HUES48 (cell line): Measurements from ENCODE around the gene ATG4C.
"Not testable (repeated sequence)": the region's sequence is repeated elsewhere in the genome, so short reads cannot be mapped to it uniquely, and the experiment has no call there.

ENCODE experiments used
- H3K27ac ChIP-seq: one replicate; pipeline ENCODE4 v1.7.0; 2013; ENCODE audit warnings: low read depth, low read length, inconsistent platforms
- H3K27me3 ChIP-seq: 2 replicates; pipeline ENCODE4 v1.6.1; 2013; ENCODE audit warnings: mild to moderate bottlenecking, low read length; ENCODE audit not compliant: control insufficient read depth, insufficient read depth
- H3K36me3 ChIP-seq: 2 replicates; pipeline ENCODE4 v1.6.1; 2013; ENCODE audit warnings: low read length; ENCODE audit not compliant: control insufficient read depth, insufficient read depth
- H3K4me1 ChIP-seq: 2 replicates; pipeline ENCODE4 v1.6.1; 2013; ENCODE audit warnings: mild to moderate bottlenecking, low read length; ENCODE audit not compliant: control insufficient read depth, insufficient read depth
- H3K4me3 ChIP-seq: 2 replicates; pipeline ENCODE4 v1.5.1; 2013; ENCODE audit warnings: mild to moderate bottlenecking, low read depth, low read length
- H3K9ac ChIP-seq: 2 replicates; pipeline ENCODE4 v1.6.1; 2013; ENCODE audit warnings: mild to moderate bottlenecking, low read depth, low read length, moderate library complexity
- H3K9me3 ChIP-seq: 2 replicates; pipeline ENCODE4 v1.6.1; 2013; ENCODE audit warnings: low read length; ENCODE audit not compliant: control insufficient read depth, insufficient read depth

Gene ATG4C

DNA sequence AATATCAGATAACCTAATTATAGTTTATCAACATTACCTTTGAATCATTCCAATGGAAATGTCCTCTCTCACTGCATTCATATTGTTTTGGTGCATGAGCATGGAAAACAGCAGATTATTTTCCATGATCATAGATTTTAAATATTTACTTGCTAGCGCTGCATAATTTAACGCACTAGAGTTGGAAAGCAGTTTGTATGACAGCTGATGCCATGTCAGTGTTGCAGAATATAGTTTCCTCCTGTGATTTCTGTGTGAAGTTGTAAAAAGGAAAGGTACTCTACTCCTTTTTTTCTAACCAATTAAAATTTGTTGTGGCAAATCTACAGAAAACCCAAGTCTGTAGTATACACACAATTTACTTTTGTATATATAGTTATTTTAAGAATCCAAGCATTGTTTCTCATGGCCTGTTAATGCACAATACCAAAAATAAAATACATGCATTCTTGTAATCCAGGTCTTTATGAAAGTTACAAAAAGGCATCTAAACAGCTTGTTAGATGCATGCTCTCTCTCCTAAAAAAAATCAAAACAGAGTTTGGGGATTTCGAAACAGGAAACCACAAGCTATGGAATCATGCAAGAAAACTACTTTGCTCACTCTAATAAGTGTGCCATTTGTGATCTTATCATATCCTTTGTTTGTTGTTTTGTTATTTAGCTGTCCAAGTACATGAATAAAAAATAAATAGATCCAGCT is 1.9 kb upstream of the ATG4C start:
- H3K9me3 ChIP-seq: no peaks in the 10 kb centered on the region
- H3K27ac ChIP-seq: no peak overlapping the region
- no peaks in the 10 kb centered on the region for H3K27me3 ChIP-seq
- H3K4me1 ChIP-seq: no peaks in the 10 kb centered on the region
- no peak overlapping the region for H3K9ac ChIP-seq
- no peaks in the 10 kb centered on the region for H3K36me3 ChIP-seq
- H3K4me3 ChIP-seq: no peak overlapping the region

DNA sequence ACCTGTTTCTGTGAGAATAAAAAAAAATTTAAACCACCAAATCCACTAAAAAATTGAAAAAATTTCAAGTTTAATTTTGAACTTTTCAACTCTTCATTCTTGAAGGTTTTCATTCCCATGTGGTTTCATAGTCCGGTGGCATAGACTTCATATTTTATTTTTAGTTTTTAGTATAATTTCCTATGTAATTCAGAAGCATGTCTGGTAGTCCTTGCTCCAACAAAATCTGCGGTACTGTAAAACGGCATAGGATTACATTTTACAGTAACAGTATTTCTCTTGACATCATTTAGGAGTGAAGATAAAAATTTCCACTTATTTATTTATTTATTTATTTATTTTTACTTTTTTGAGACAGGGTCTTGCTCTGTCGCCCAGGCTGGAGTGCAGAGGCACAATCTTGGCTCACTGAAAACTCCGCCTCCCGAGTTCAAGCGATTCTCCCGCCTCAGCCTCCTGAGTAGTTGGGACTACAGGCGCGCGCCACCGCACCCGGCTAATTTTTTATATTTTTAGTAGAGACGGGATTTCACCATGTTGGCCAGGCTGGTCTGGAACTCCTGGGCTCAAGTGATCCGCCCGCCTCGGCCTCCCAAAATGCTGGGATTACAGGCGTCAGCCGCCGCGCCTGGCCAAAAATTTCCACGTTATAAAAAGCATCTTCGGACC is 1.3 kb upstream of the ATG4C start:
- H3K9ac ChIP-seq, H3K27ac ChIP-seq, H3K4me1 ChIP-seq: not testable (repeated sequence)

DNA sequence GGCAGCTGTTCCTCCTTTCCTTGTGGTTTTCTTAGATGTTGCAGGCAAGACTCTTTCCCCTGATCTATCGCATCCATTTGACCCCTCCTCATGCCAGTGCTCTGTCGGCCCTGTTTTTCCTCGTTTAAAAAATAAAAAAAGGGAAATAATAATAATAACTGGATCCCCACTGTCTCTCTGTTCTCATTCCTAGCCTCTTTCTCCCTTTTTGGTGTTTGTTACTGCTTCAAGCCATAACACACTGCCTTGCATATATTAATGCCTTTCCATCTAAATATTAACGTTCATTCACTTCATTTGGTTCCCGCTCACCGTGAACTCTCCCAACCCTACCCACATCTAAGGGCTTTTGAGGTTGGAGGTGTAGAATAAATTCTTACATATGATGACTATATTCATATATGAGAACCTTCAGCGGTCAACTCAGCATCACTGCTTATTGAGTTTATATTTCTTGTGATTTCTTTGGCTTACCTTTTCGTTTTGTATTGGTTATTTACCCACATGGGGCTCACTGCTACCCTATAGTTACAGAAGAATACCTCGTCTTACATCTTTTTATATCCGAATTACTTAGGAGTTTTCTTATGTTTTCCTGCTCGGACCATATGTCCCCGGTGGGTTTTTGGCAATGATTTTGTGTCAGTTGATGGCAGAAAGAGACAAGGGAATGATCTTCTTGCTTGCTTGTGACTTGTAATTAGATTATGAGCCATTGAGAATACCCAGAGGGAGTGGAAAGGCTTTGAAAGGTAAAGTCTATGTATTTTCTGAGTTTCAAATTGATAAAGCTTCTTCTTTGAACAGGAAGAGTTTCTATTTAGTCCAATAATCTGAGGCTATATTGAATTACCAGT is 805 bp downstream of the ATG4C start:
- H3K9ac ChIP-seq: peak overlapping the region; percentile 76
- no peaks in the 10 kb centered on the region for H3K9me3 ChIP-seq
- no peaks in the 10 kb centered on the region for H3K4me1 ChIP-seq
- H3K27me3 ChIP-seq: no peaks in the 10 kb centered on the region
- peak overlapping the region; percentile 88 for H3K4me3 ChIP-seq
- no peaks in the 10 kb centered on the region for H3K36me3 ChIP-seq
- peak overlapping the region; percentile 84 for H3K27ac ChIP-seq

More for the DNA sequence above, 1.3 kb upstream of the ATG4C start:
- H3K9me3 ChIP-seq, H3K4me3 ChIP-seq, H3K36me3 ChIP-seq, H3K27me3 ChIP-seq: not testable (repeated sequence)

DNA sequence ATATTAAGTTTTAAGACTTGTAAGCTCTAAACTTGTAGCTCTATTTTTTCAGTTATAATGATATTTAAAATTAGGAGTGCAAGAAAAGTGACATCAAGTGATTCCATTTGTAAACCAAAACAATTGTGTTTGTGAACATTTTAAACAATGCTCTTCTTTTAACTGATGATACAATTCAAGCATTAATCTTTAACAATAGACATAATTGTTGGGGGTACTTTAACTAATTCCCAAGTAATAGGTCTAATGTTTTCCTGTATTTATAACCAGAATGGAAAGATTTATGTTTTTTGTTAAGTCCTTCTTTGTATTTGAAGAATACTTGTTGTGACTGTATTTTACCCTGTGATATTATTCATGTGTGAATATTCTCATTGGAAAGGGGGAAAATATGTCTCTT is 6.8 kb downstream of the ATG4C start:
- Histone ChIP-seq H3K27me3 (no peaks in the 10 kb centered on the region), H3K9ac (no peak overlapping the region), H3K36me3 (no peaks in the 10 kb centered on the region), H3K9me3 (no peaks in the 10 kb centered on the region), H3K27ac (no peak overlapping the region), H3K4me3 (no peak overlapping the region), H3K4me1 (no peaks in the 10 kb centered on the region)

DNA sequence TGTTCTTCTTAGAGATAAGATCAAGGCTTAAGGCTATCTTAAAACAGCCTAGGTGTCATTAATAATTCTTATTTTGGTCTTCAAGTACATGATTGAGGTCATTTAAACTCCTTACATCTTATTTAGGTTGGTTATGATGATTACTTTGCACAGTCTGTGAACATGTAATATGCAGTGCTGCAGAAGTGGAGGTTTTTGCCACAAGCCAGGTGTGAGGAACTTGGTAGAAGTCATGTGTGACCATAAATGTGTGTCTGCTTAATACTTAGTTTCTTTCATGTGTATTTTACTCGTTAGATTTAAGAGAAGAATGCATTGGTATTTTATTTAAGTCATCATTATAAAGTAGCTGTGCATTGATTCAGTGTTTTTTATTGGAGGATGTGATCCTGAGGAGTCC is 10.1 kb downstream of the ATG4C start:
- Histone ChIP-seq H3K9me3 (no peaks in the 10 kb centered on the region), H3K4me3 (no peak overlapping the region), H3K36me3 (no peaks in the 10 kb centered on the region), H3K27me3 (no peaks in the 10 kb centered on the region), H3K4me1 (no peaks in the 10 kb centered on the region), H3K9ac (no peak overlapping the region), H3K27ac (no peak overlapping the region)

DNA sequence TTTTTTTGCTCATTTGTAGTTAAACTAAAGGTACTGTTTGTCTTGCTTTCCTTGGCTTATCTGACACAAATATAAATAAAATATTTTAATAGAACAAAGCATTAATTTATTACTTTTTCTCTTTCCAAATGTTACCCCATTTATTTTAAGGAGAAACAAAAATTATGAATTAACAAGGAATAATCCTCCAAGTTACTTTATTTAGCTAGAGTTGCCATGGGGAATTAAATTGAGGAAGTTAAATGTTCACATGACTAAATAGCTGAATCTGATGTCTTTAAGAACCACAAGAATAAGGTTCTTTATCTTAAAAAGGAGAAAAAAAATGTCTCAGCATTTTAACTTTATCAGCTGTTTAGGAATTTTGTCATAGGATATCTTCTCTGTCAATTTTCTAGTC is 12.3 kb downstream of the ATG4C start:
- Histone ChIP-seq H3K4me3 (no peak overlapping the region), H3K27me3 (no peaks in the 10 kb centered on the region), H3K9me3 (no peaks in the 10 kb centered on the region), H3K4me1 (no peaks in the 10 kb centered on the region), H3K27ac (no peak overlapping the region), H3K9ac (no peak overlapping the region), H3K36me3 (no peaks in the 10 kb centered on the region)

DNA sequence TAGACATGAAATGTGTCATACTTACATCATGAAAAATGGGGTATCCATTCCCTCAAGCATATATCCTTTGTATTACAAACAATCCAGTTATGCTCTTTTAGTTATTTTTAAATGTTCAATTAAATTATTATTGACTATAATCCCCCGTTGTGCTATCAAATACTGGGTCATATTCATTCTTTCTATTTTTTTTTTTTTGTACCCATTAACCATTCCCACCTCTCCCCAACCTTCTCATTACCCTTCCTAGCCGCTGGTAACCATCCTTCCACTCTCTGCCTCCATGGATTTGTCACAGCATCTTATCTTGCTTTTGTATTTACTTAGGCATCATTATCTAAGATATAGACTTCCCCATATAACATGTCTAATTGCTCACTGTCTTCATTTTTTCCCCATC is 15.8 kb downstream of the ATG4C start:
- no peaks in the 10 kb centered on the region for H3K27me3 ChIP-seq
- no peak overlapping the region for H3K4me3 ChIP-seq
- no peaks in the 10 kb centered on the region for H3K9me3 ChIP-seq
- H3K36me3 ChIP-seq: no peaks in the 10 kb centered on the region
- no peak overlapping the region for H3K9ac ChIP-seq
- no peaks in the 10 kb centered on the region for H3K4me1 ChIP-seq
- no peak overlapping the region for H3K27ac ChIP-seq

DNA sequence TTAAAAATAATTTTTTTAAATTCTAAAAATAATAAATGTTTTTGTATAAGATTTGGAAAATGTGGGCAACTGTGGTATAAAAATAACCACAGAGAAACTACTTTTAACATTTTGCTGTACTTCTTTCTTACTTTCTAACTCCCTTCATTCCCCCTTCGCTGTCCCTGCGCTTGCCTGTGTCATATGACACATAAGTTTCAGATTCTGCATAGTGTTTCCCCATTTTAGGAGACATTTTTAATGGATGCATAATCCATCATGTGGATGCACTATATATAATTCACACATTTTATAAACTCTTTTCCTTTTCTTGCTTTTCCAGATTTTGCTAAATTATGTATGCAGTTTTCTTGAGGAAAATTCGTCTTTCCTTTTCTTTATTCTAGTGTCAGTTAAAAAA is 16.3 kb downstream of the ATG4C start:
- H3K27ac ChIP-seq: no peak overlapping the region
- no peaks in the 10 kb centered on the region for H3K27me3 ChIP-seq
- no peaks in the 10 kb centered on the region for H3K4me1 ChIP-seq
- H3K4me3 ChIP-seq: no peak overlapping the region
- no peaks in the 10 kb centered on the region for H3K36me3 ChIP-seq
- no peaks in the 10 kb centered on the region for H3K9me3 ChIP-seq
- H3K9ac ChIP-seq: no peak overlapping the region

DNA sequence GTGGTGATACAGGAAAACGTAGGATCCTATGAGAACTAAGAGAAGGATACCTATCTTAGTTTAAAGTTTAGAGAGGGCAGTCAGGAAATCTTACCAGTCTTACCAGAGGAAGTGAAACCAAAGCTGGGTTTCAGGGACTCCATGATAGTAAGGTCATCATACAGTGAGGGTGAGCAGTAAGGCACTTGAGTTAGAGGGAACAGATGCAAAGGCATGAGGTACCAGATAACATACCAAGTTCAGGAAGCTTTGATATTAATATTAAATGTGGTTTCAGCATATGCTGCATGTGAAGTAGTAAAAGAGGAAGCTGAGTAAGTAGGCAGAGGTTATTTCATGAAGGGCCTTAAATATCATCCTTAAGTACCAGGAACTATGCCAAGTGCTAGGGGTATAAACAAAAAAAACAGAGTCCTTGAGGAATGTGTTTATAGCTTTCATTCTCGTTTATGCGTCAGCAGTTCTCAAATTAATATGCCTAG is 16.9 kb downstream of the ATG4C start:
- H3K27ac ChIP-seq: no peak overlapping the region
- no peak overlapping the region for H3K4me3 ChIP-seq
- no peaks in the 10 kb centered on the region for H3K36me3 ChIP-seq
- no peak overlapping the region for H3K9ac ChIP-seq
- H3K9me3 ChIP-seq: no peaks in the 10 kb centered on the region
- H3K4me1 ChIP-seq: no peaks in the 10 kb centered on the region
- no peaks in the 10 kb centered on the region for H3K27me3 ChIP-seq

DNA sequence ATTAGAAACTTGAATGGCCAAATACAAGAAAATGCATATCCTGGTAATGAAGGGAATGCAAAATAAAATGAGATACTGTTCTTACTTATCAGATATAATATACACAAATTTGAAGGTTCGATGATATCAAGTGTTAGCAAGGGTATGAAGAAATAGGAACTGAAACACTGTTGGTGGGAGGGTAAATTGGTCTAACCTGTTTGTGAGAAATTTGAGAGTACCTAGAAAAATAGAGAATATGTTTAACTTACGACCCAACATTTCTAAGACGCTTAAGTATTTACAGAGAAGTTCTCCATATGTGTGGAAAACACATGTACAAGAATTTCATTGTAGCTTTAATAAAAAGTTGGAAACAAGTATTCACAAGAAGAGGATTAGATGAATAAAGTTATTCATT is 25.9 kb downstream of the ATG4C start:
- no peak overlapping the region for H3K9ac ChIP-seq
- H3K9me3 ChIP-seq: no peaks in the 10 kb centered on the region
- peaks cover 10% of the 10 kb centered on the region for H3K4me1 ChIP-seq
- H3K27ac ChIP-seq: no peak overlapping the region
- H3K4me3 ChIP-seq: no peak overlapping the region
- 0 out of 2 replicates have a peak, but pooled peaks cover 13% of the 10 kb centered on the region for H3K36me3 ChIP-seq
- no peaks in the 10 kb centered on the region for H3K27me3 ChIP-seq
